Stimulated activated CD8-positive, alpha-beta memory T cell treated with anti-CD3 and anti-CD28 coated beads, Interleukin-12 subunit alpha, Interleukin-12 subunit beta, amount 100 ng/mL, for 1 hour (primary cell): ENCODE measurements around the gene MXD3.
"Not testable (repeated sequence)": the region's sequence is repeated elsewhere in the genome, so short reads cannot be mapped to it uniquely, and the experiment has no call there.

Experiments
- DNase-seq: peaks from one replicate; pipeline ENCODE4 v3.0.0-alpha.2; 2020; ENCODE audit warnings: low read depth

MXD3 gene

DNA sequence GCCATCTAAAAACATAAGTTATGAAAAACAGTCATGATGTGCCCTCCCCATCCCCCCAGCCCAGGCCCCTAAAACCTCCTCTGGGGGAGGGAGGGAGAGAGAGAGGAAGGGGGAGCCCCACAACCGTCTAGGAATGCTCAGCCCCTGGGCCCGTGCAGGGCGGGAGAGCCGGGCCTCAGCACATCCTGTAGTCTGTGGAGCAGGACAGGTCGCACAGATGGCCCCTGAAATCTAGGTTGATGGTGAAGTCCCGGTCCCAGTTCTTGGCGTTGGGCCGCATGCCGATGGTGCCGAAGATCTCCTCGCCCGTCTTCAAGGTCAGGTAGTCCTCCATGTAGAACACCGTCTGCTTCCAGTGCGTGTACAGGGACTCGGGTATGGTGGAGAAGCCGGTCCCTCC lies 46.3 kb downstream of the MXD3 start:
- DNase-seq: no peak

DNA sequence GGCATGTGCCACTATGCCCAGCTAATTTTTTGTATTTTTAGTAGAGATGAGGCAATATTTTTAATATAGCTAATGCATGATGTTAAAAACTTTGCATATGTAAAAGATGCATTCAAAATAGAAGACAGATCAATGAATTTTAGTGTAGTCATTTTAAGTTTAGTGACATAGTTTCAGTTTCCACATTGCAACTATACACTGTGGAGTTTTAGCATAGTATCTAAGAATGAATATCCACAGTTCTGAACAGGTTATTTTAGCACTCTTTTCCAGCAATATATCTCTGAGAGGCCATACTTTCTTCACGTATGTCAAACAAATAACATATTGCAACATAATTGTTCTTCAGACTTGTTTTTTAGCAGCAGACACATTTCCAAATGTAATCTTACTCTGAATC lies 47.5 kb downstream of the MXD3 start:
- DNase-seq: no peak

DNA sequence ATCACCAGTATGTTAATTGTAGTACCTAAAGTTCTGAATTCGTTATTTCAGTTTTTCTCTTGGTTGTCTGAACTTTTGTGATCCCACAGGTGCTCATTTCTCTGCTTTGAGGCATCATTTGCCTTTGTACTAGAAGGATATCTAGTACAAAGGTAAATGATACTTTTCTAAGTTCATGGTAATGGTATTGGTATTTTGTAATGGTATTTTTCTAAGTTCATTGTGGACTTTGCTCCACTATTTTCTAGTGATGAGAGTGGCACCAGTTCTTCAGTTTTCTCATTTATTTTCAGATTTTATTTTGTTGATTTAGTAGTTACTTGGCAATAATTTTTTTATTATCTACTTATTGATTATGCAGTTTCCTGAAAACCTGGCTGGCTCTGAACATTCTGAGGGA lies 50.2 kb downstream of the MXD3 start:
- no peak for DNase-seq

DNA sequence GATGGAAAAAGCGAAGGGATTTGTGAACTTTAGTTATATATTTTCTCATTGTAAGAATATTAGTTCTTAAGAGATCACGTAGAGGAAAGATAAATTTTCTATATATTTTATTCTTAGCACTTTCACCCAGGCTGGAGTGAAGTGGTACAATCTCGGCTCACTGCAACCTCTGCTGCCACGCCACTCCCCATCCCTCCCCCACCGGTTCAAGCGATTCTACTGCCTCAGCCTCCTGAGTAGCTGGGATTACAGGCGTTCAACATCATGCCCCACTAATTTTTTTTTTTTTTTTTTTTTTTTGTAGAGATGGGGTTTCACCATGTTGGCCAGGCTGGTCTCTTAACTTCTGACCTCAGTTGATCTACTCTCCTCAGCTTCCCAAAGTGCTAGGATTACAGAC lies 50.7 kb downstream of the MXD3 start:
- no peak for DNase-seq

DNA sequence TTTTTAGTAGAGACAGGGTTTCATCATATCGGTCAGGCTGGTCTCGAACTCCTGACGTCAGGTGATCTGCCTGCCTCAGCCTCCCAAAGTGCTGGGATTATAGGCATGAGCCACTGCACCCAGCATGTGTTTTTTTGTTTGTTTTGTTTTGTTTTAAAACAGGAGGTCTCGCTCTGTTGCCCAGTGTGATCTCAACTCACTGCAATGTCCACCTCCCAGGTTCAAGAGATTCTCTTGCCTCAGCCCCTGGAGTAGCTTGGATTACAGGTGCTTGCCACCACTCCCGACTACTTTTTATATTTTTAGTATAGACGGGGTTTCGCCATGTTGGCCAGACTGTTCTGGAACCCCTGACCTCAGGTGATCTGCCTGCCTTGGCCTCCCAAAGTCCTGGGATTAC lies 53.0 kb downstream of the MXD3 start:
- DNase-seq: not testable (repeated sequence)
